GM12892 (cell line): ENCODE data around the gene ZFYVE21.

Experiments
- POLR2A ChIP-seq: IDR thresholded peaks from 2 replicates; pipeline ENCODE4 v1.6.1; 2011; ENCODE audit warnings: low read depth, low read length, control low read depth
- TAF1 ChIP-seq: IDR thresholded peaks from 2 replicates; pipeline ENCODE4 v1.6.1; 2011; ENCODE audit warnings: low read depth, mild to moderate bottlenecking, control low read depth, low read length, borderline replicate concordance

- no peak for TF ChIP-seq POLR2A
- no peak for TF ChIP-seq TAF1
Observed at GRCh38 chr14:103735022-103735421, 19.4 kb downstream of the ZFYVE21 start.
